Mesenchymal stem cell (in vitro differentiated cells and primary cell): ENCODE data around the gene OR4D2.

Source experiments
- DNase-seq: peaks from one replicate; pipeline ENCODE4 v3.0.0-alpha.2; 2013
- H2AFZ ChIP-seq: one replicate; pipeline ENCODE4 v1.6.1; 2013; ENCODE audit warnings: low read depth, mild to moderate bottlenecking, control low read depth, inconsistent platforms, low read length, moderate library complexity
- H2AK5ac ChIP-seq: 2 replicates; pipeline ENCODE4 v1.6.1; 2013; ENCODE audit warnings: low read length, moderate library complexity, mild to moderate bottlenecking, inconsistent platforms; ENCODE audit not compliant: severe bottlenecking
- H2BK120ac ChIP-seq: one replicate; pipeline ENCODE4 v1.6.1; 2013; ENCODE audit warnings: low read depth, mild to moderate bottlenecking, inconsistent platforms, low read length, moderate library complexity
- H2BK12ac ChIP-seq, 2 experiments: one replicate each; pipeline ENCODE4 v1.6.1; 2013; ENCODE audit warnings: inconsistent platforms in 2 of 2, low read length in 2 of 2, mild to moderate bottlenecking in 2 of 2, moderate library complexity in 2 of 2, control low read depth in 1 of 2
- H2BK15ac ChIP-seq: one replicate; pipeline ENCODE4 v1.6.1; 2013; ENCODE audit warnings: mild to moderate bottlenecking, low read depth, inconsistent platforms; ENCODE audit not compliant: poor library complexity, severe bottlenecking
- H2BK5ac ChIP-seq: 2 replicates; pipeline ENCODE4 v1.6.1; 2013; ENCODE audit warnings: low read depth, mild to moderate bottlenecking, low read length, control low read depth, inconsistent platforms; ENCODE audit not compliant: poor library complexity, severe bottlenecking
- H3K14ac ChIP-seq, 2 experiments: one replicate each; pipeline ENCODE4 v1.6.1; 2013; ENCODE audit warnings: inconsistent platforms in 2 of 2, low read length in 2 of 2, control low read depth in 1 of 2, mild to moderate bottlenecking in 1 of 2, moderate library complexity in 1 of 2
- H3K18ac ChIP-seq, 2 experiments: one replicate each; pipeline ENCODE4 v1.6.1; 2013; ENCODE audit warnings: inconsistent platforms in 2 of 2, low read length in 2 of 2, control low read depth in 1 of 2, low read depth in 1 of 2, mild to moderate bottlenecking in 1 of 2
- H3K23ac ChIP-seq, 2 experiments: one replicate each; pipeline ENCODE4 v1.6.1; 2013; ENCODE audit warnings: inconsistent platforms in 2 of 2, low read length in 2 of 2, mild to moderate bottlenecking in 2 of 2, moderate library complexity in 2 of 2, control low read depth in 1 of 2
- H3K27ac ChIP-seq: 2 replicates; pipeline ENCODE4 v1.5.1; 2013; ENCODE audit warnings: mild to moderate bottlenecking, moderate library complexity, low read length, control low read depth, inconsistent platforms; ENCODE audit not compliant: poor library complexity, severe bottlenecking
- H3K27me3 ChIP-seq, 2 experiments: 2 replicates each; pipeline versions ENCODE4 v1.6.1 to v1.7.0; 2013; ENCODE audit warnings: low read length in 2 of 2, mild to moderate bottlenecking in 2 of 2, moderate library complexity in 2 of 2, control low read depth in 1 of 2, inconsistent platforms in 1 of 2; ENCODE audit not compliant: control insufficient read depth in 1 of 2, insufficient read depth in 1 of 2
- H3K36me3 ChIP-seq, 2 experiments: 2 replicates each; pipeline versions ENCODE4 v1.6.1 to v1.7.0; 2013; ENCODE audit warnings: low read length in 2 of 2, control low read depth in 1 of 2, inconsistent platforms in 1 of 2, low read depth in 1 of 2, mild to moderate bottlenecking in 1 of 2; ENCODE audit not compliant: insufficient read depth in 2 of 2, control insufficient read depth in 1 of 2
- H3K4ac ChIP-seq, 2 experiments: one replicate each; pipeline ENCODE4 v1.6.1; 2013; ENCODE audit warnings: inconsistent platforms in 2 of 2, low read length in 2 of 2, mild to moderate bottlenecking in 2 of 2, moderate library complexity in 2 of 2, control low read depth in 1 of 2, low read depth in 1 of 2
- H3K4me1 ChIP-seq: 2 replicates; pipeline ENCODE4 v1.6.1; 2013; ENCODE audit warnings: low read depth, low read length, control low read depth; ENCODE audit not compliant: control insufficient read depth, insufficient read depth
- H3K4me2 ChIP-seq: 2 replicates; pipeline ENCODE4 v1.6.1; 2013; ENCODE audit warnings: low read length, mild to moderate bottlenecking, inconsistent platforms; ENCODE audit not compliant: poor library complexity, severe bottlenecking
- H3K4me3 ChIP-seq, 2 experiments: 2 replicates each; pipeline versions ENCODE4 v1.5.1 to v1.7.0; 2013; ENCODE audit warnings: low read length in 2 of 2, mild to moderate bottlenecking in 2 of 2, control low read depth in 1 of 2, low read depth in 1 of 2; ENCODE audit not compliant: insufficient read depth in 1 of 2
- H3K79me1 ChIP-seq: replicated peaks from 2 replicates; pipeline ENCODE4 v1.6.1; 2013; ENCODE audit warnings: mild to moderate bottlenecking, control low read depth, low read length, inconsistent platforms; ENCODE audit not compliant: poor library complexity, severe bottlenecking
- H3K9ac ChIP-seq: 2 replicates; pipeline ENCODE4 v1.7.0; 2013; ENCODE audit warnings: mild to moderate bottlenecking, low read length, moderate library complexity
- H3K9me3 ChIP-seq: 2 replicates; pipeline ENCODE4 v1.7.0; 2013; ENCODE audit warnings: mild to moderate bottlenecking, low read length; ENCODE audit not compliant: control insufficient read depth
- H4K8ac ChIP-seq: one replicate; pipeline ENCODE4 v1.6.1; 2013; ENCODE audit warnings: inconsistent platforms, mild to moderate bottlenecking, low read length, moderate library complexity
- H4K91ac ChIP-seq: one replicate; pipeline ENCODE4 v1.6.1; 2013; ENCODE audit warnings: mild to moderate bottlenecking, low read length, inconsistent platforms
- WGBS: methylation state at CpG from one replicate; pipeline ENCODE4 v1.1.7; 2013; ENCODE audit warnings: mixed read lengths; 5-methylcytosine and 5-hydroxymethylcytosine counted together

OR4D2 gene

GRCh38 chr17:58191241-58191896 is 24.6 kb downstream of the OR4D2 start:
- H2AK5ac ChIP-seq: no peak overlapping the region
- H3K79me1 ChIP-seq: no peaks in the 10 kb centered on the region
- H2AFZ ChIP-seq: no peak overlapping the region
- H2BK120ac ChIP-seq: no peak overlapping the region
- H3K27ac ChIP-seq: no peak overlapping the region
- H3K27me3 ChIP-seq: peaks cover 45 to 72% of the 10 kb centered on the region in 2 experiments
- 36% methylated on average over 14 of the region's 14 CpGs for WGBS
- no peak overlapping the region for H3K4ac ChIP-seq
- no peak overlapping the region for H3K9ac ChIP-seq
- no peak overlapping the region for H3K4me2 ChIP-seq
- H3K4me1 ChIP-seq: no peaks in the 10 kb centered on the region
- no peak overlapping the region for H4K91ac ChIP-seq
- H2BK5ac ChIP-seq: no peak overlapping the region
- no peaks in the 10 kb centered on the region for H3K36me3 ChIP-seq
- no peak overlapping the region for H2BK12ac ChIP-seq
- no peak overlapping the region for H3K18ac ChIP-seq
- no peak overlapping the region for H4K8ac ChIP-seq
- DNase-seq: no peak
- no peak overlapping the region for H3K4me3 ChIP-seq
- no peak overlapping the region for H3K23ac ChIP-seq
- no peaks in the 10 kb centered on the region for H3K9me3 ChIP-seq
- no peak overlapping the region for H2BK15ac ChIP-seq
- H3K14ac ChIP-seq: no peak overlapping the region

- Histone ChIP-seq H3K36me3 (no peaks in the 10 kb centered on the region), H3K9me3 (no peaks in the 10 kb centered on the region), H2AFZ (no peak within 1 kb of the TSS), H3K79me1 (no peaks in the 10 kb centered on the region), H2BK15ac (no peak within 1 kb of the TSS), H3K27me3 (peaks cover 43 to 73% of the 10 kb centered on the region in 2 experiments), H3K18ac (no peak within 1 kb of the TSS), H4K91ac (no peak within 1 kb of the TSS), H3K4me1 (no peaks in the 10 kb centered on the region), H3K4me2 (no peak within 1 kb of the TSS), H3K27ac (no peak within 1 kb of the TSS), H3K4me3 (no peak within 1 kb of the TSS), H2AK5ac (no peak within 1 kb of the TSS), H2BK5ac (no peak within 1 kb of the TSS), H3K9ac (no peak within 1 kb of the TSS), H3K23ac (no peak within 1 kb of the TSS), H3K14ac (no peak within 1 kb of the TSS), H3K4ac (no peak within 1 kb of the TSS), H4K8ac (no peak within 1 kb of the TSS), H2BK120ac (no peak within 1 kb of the TSS), H2BK12ac (no peak within 1 kb of the TSS)
- no peak for DNase-seq
- 22% methylated on average over 6 of the region's 6 CpGs for WGBS
These were observed 25.8 kb downstream of the OR4D2 start, which contains the start of gene EPX for GRCh38 chr17:58192612-58193011. TSS of gene EPX (plus strand) at chr17:58192726. CDS start at chr17:58192847, 121 bp downstream.

GRCh38 chr17:58193641-58194255 is 27.0 kb downstream of the OR4D2 start:
- Histone ChIP-seq H2BK5ac (no peak overlapping the region), H3K14ac (no peak overlapping the region), H2AFZ (no peak overlapping the region), H4K91ac (no peak overlapping the region), H3K9me3 (no peaks in the 10 kb centered on the region), H3K18ac (no peak overlapping the region), H3K79me1 (no peaks in the 10 kb centered on the region), H3K36me3 (no peaks in the 10 kb centered on the region), H2AK5ac (no peak overlapping the region), H3K4me2 (no peak overlapping the region), H3K9ac (no peak overlapping the region), H3K4me1 (no peaks in the 10 kb centered on the region), H2BK120ac (no peak overlapping the region), H2BK15ac (no peak overlapping the region), H4K8ac (no peak overlapping the region), H3K23ac (no peak overlapping the region), H3K4me3 (no peak overlapping the region), H3K27me3 (peaks cover 48 to 74% of the 10 kb centered on the region in 2 experiments), H3K4ac (no peak overlapping the region), H2BK12ac (no peak overlapping the region), H3K27ac (no peak overlapping the region)
- no peak for DNase-seq
- 90% methylated on average over 18 of the region's 18 CpGs for WGBS

GRCh38 chr17:58195518-58196123 is 28.8 kb downstream of the OR4D2 start:
- Histone ChIP-seq H3K79me1 (no peaks in the 10 kb centered on the region), H2AK5ac (no peak overlapping the region)
- WGBS: 83% methylated on average over 3 of the region's 5 CpGs

More at GRCh38 chr17:58195518-58196123, 28.8 kb downstream of the OR4D2 start:
- H3K36me3 ChIP-seq: no peaks in the 10 kb centered on the region
- H3K9me3 ChIP-seq: no peaks in the 10 kb centered on the region
- no peak overlapping the region for H3K4me3 ChIP-seq
- peaks cover 54 to 92% of the 10 kb centered on the region in 2 experiments for H3K27me3 ChIP-seq
- DNase-seq: no peak
- no peak overlapping the region for H3K9ac ChIP-seq
- H3K14ac ChIP-seq: no peak overlapping the region
- no peaks in the 10 kb centered on the region for H3K4me1 ChIP-seq
- no peak overlapping the region for H2BK5ac ChIP-seq
- no peak overlapping the region for H4K91ac ChIP-seq
- H3K4ac ChIP-seq: no peak overlapping the region
- no peak overlapping the region for H3K18ac ChIP-seq
- no peak overlapping the region for H2BK120ac ChIP-seq
- no peak overlapping the region for H2BK15ac ChIP-seq
- no peak overlapping the region for H3K27ac ChIP-seq
- H3K23ac ChIP-seq: no peak overlapping the region
- no peak overlapping the region for H2BK12ac ChIP-seq
- H4K8ac ChIP-seq: no peak overlapping the region
- no peak overlapping the region for H2AFZ ChIP-seq
- no peak overlapping the region for H3K4me2 ChIP-seq
